ENCODE data around the gene TPPP2. TPM values are rescaled to one million over a fixed set of nuclear protein-coding genes. Genes with fewer than 3 reads are reported as not detected.

TPPP2 gene
- polyA plus RNA-seq, 1 donor from 2014 or later = not detected

GRCh38 chr14:21050597-21050996 lies 20.6 kb downstream of the TPPP2 start:
- no peak overlapping the region for H2AFZ ChIP-seq (ENCODE audit: low read depth, low read length)
- H3K9me2 ChIP-seq (ENCODE audit: insufficient read depth, low read length) = no peaks in the 10 kb centered on the region
- H4K20me1 ChIP-seq (ENCODE audit: insufficient read depth) = no peaks in the 10 kb centered on the region
- H3K27me3 ChIP-seq (ENCODE audit: insufficient read depth, low read depth, low read length) = no peaks in the 10 kb centered on the region
- no peak overlapping the region for H3K27ac ChIP-seq (ENCODE audit: low read length)
- no peaks in the 10 kb centered on the region for H3F3A ChIP-seq (ENCODE audit: insufficient read depth, low read length, poor library complexity, severe bottlenecking)
- H3K9me3 ChIP-seq (ENCODE audit: low read length) = no peaks in the 10 kb centered on the region
- H3K36me3 ChIP-seq (ENCODE audit: insufficient read depth, low read length) = no peaks in the 10 kb centered on the region
- no peak overlapping the region for H3K4me2 ChIP-seq (ENCODE audit: low read length)
- H3K4me3 ChIP-seq (ENCODE audit: low read length) = no peak overlapping the region
- TF ChIP-seq TAF1 (IDR thresholded peaks at IDR 0.05; ENCODE audit: low read depth) (no peak), EZH2 (IDR thresholded peaks at IDR 0.05; ENCODE audit: borderline replicate concordance, insufficient read depth, low read length, poor library complexity, severe bottlenecking) (no peak), REST (IDR thresholded peaks at IDR 0.05; ENCODE audit: borderline replicate concordance) (no peak), MXI1 (conservative IDR thresholded peaks at IDR 0.05; ENCODE audit: poor library complexity, severe bottlenecking) (no peak), RAD21 (conservative IDR thresholded peaks at IDR 0.05) (no peak), EP300 (conservative IDR thresholded peaks at IDR 0.05; ENCODE audit: poor library complexity, severe bottlenecking) (no peak), CTCF (IDR thresholded peaks at IDR 0.05; ENCODE audit: poor library complexity, severe bottlenecking) (no peak), SMC3 (conservative IDR thresholded peaks at IDR 0.05; ENCODE audit: poor library complexity) (no peak), POLR2AphosphoS5 (IDR thresholded peaks at IDR 0.05) (no peak)
- H3K79me2 ChIP-seq (replicated peaks; ENCODE audit: insufficient read depth, low read length) = no peaks in the 10 kb centered on the region
- H3K9ac ChIP-seq (ENCODE audit: low read length) = no peak overlapping the region

GRCh38 chr14:21053184-21054122 lies 23.4 kb downstream of the TPPP2 start:
- Histone ChIP-seq H3K9me2 (ENCODE audit: insufficient read depth, low read length) (no peaks in the 10 kb centered on the region), H3K36me3 (ENCODE audit: insufficient read depth, low read length) (no peaks in the 10 kb centered on the region), H3K27ac (ENCODE audit: low read length) (no peak overlapping the region), H3K4me2 (ENCODE audit: low read length) (no peak overlapping the region), H3K27me3 (ENCODE audit: insufficient read depth, low read depth, low read length) (no peaks in the 10 kb centered on the region), H3K9me3 (ENCODE audit: low read length) (no peaks in the 10 kb centered on the region), H3F3A (ENCODE audit: insufficient read depth, low read length, poor library complexity, severe bottlenecking) (no peaks in the 10 kb centered on the region), H2AFZ (ENCODE audit: low read depth, low read length) (no peak overlapping the region), H3K9ac (ENCODE audit: low read length) (no peak overlapping the region), H3K79me2 (replicated peaks; ENCODE audit: insufficient read depth, low read length) (no peaks in the 10 kb centered on the region), H3K4me3 (ENCODE audit: low read length) (no peak overlapping the region), H4K20me1 (ENCODE audit: insufficient read depth) (no peaks in the 10 kb centered on the region)
- TF ChIP-seq TAF1 (IDR thresholded peaks at IDR 0.05; ENCODE audit: low read depth) (no peak), REST (IDR thresholded peaks at IDR 0.05; ENCODE audit: borderline replicate concordance) (no peak), EP300 (conservative IDR thresholded peaks at IDR 0.05; ENCODE audit: poor library complexity, severe bottlenecking) (no peak)

Measured in neural cell (in vitro differentiated cells).